ENCODE measurements around the gene CDK9. TPM values are rescaled to one million over a fixed set of nuclear protein-coding genes. Genes with fewer than 3 reads are reported as not detected.

The CDK9 gene
- total RNA-seq, 2 experiments from 2014 or later = 80.0 to 136 TPM

GRCh38 chr9:127814619-127815511 is 29.0 kb downstream of the CDK9 start:
- no peaks in the 10 kb centered on the region for H3K9me3 ChIP-seq (ENCODE audit: low read length)
- no peak overlapping the region for H3K4me2 ChIP-seq (ENCODE audit: low read length)
- peaks cover 72% of the 10 kb centered on the region for H3K36me3 ChIP-seq (ENCODE audit: insufficient read depth, low read length)
- H4K20me1 ChIP-seq (ENCODE audit: insufficient read depth, low read length) = no peaks in the 10 kb centered on the region
- no peak for DNase-seq (ENCODE audit: low spot score)
- peaks cover 3% of the 10 kb centered on the region for H3K4me1 ChIP-seq (ENCODE audit: insufficient read depth, low read length, poor library complexity, severe bottlenecking)
- CTCF ChIA-PET (ENCODE audit: unreplicated experiment) = no interaction called here
- H3K79me2 ChIP-seq (ENCODE audit: insufficient read depth, low read depth, low read length) = no peaks in the 10 kb centered on the region
- TF ChIP-seq CTCF (conservative IDR thresholded peaks at IDR 0.05; ENCODE audit: low read length) (no peak), EZH2phosphoT487 (IDR thresholded peaks at IDR 0.05; ENCODE audit: borderline replicate concordance, low read depth, low read length) (no peak)
- no TSS peak for BruUV-seq (replicated peaks)
- H3K4me3 ChIP-seq (ENCODE audit: low read depth, low read length, poor library complexity, severe bottlenecking) = no peak overlapping the region
- H3K27ac ChIP-seq (ENCODE audit: low read depth, low read length, poor library complexity, severe bottlenecking) = no peak overlapping the region
- no peak overlapping the region for H2AFZ ChIP-seq (ENCODE audit: low read length)
- POLR2A ChIA-PET = no interaction called here
- H3K9me2 ChIP-seq (ENCODE audit: insufficient read depth, low read length) = no peaks in the 10 kb centered on the region
- intact Hi-C loops (cut with micrococcal nuclease; ENCODE audit: unreplicated experiment) = no loop called here

- H3K36me3 ChIP-seq (ENCODE audit: insufficient read depth, low read length) = peaks cover 64% of the 10 kb centered on the region
- CTCF ChIA-PET (ENCODE audit: unreplicated experiment) = no interaction called here
- no peak for DNase-seq (ENCODE audit: low spot score)
These were observed 29.9 kb downstream of the CDK9 start for GRCh38 chr9:127815512-127816361.

More at GRCh38 chr9:127815512-127816361, 29.9 kb downstream of the CDK9 start:
- Histone ChIP-seq H3K79me2 (ENCODE audit: insufficient read depth, low read depth, low read length) (no peaks in the 10 kb centered on the region), H3K27ac (ENCODE audit: low read depth, low read length, poor library complexity, severe bottlenecking) (no peak overlapping the region), H2AFZ (ENCODE audit: low read length) (no peak overlapping the region), H3K9me3 (ENCODE audit: low read length) (no peaks in the 10 kb centered on the region), H3K4me1 (ENCODE audit: insufficient read depth, low read length, poor library complexity, severe bottlenecking) (no peaks in the 10 kb centered on the region), H4K20me1 (ENCODE audit: insufficient read depth, low read length) (no peaks in the 10 kb centered on the region), H3K4me3 (ENCODE audit: low read depth, low read length, poor library complexity, severe bottlenecking) (no peak overlapping the region), H3K9me2 (ENCODE audit: insufficient read depth, low read length) (no peaks in the 10 kb centered on the region), H3K4me2 (ENCODE audit: low read length) (no peak overlapping the region)
- intact Hi-C loops (cut with micrococcal nuclease; ENCODE audit: unreplicated experiment) = no loop called here
- BruUV-seq (replicated peaks) = no TSS peak
- TF ChIP-seq CTCF (conservative IDR thresholded peaks at IDR 0.05; ENCODE audit: low read length) (no peak), EZH2phosphoT487 (IDR thresholded peaks at IDR 0.05; ENCODE audit: borderline replicate concordance, low read depth, low read length) (no peak)
- POLR2A ChIA-PET = no interaction called here
